Natural killer cell (primary cell): Measurements from ENCODE around the gene MDGA2. TPM values are rescaled to one million over a fixed set of nuclear protein-coding genes. Genes with fewer than 3 reads are reported as not detected.

Source experiments
- ATAC-seq, 3 donors: fragments of 150-1000 bp in 2 of 3; fragments of 200-7000 bp in 1 of 3; cut with Tn5 transposase; 1 replicate in 1 of 3; 2 replicates in 2 of 3; pipeline ENCODE4 v1.10.0; 2021; ENCODE audit warnings: mild to moderate bottlenecking in 2 of 3, moderate library complexity in 2 of 3
- DNase-seq, 2 donors: peaks; one replicate each; pipeline versions ENCODE4 v3.0.0 to v3.0.0-alpha.2; 2013 to 2021; ENCODE audit warnings: mixed read lengths in 1 of 2
- H3K27ac ChIP-seq: one replicate; pipeline ENCODE4 v1.5.1; 2013; ENCODE audit warnings: mild to moderate bottlenecking, low read length
- H3K27me3 ChIP-seq: one replicate; pipeline ENCODE4 v1.6.1; 2013; ENCODE audit warnings: low read length; ENCODE audit not compliant: control insufficient read depth, insufficient read depth
- H3K36me3 ChIP-seq: one replicate; pipeline ENCODE4 v1.6.1; 2013; ENCODE audit warnings: low read length; ENCODE audit not compliant: control insufficient read depth, insufficient read depth
- H3K4me1 ChIP-seq: one replicate; pipeline ENCODE4 v1.6.1; 2013; ENCODE audit warnings: low read length; ENCODE audit not compliant: control insufficient read depth, insufficient read depth
- H3K4me3 ChIP-seq: one replicate; pipeline ENCODE4 v1.5.1; 2013; ENCODE audit warnings: low read length
- H3K9me3 ChIP-seq: one replicate; pipeline ENCODE4 v1.6.1; 2013; ENCODE audit warnings: low read length; ENCODE audit not compliant: control insufficient read depth, insufficient read depth
- H3K27ac Mint-ChIP-seq, 2 donors: one replicate each; pipeline ENCODE4 v1.8.0; 2022; ENCODE audit warnings: mild to moderate bottlenecking in 2 of 2, mixed read lengths in 2 of 2, moderate library complexity in 1 of 2
- H3K27me3 Mint-ChIP-seq, 2 donors: one replicate each; pipeline ENCODE4 v1.8.0; 2022; ENCODE audit warnings: low read depth in 2 of 2, mixed read lengths in 2 of 2
- H3K36me3 Mint-ChIP-seq: one replicate; pipeline ENCODE4 v1.8.0; 2022; ENCODE audit warnings: mixed read lengths
- H3K4me1 Mint-ChIP-seq, 2 donors: one replicate each; pipeline ENCODE4 v1.8.0; 2022; ENCODE audit warnings: mixed read lengths in 2 of 2
- H3K4me3 Mint-ChIP-seq: one replicate; pipeline ENCODE4 v1.8.0; 2022; ENCODE audit warnings: mild to moderate bottlenecking, moderate library complexity, mixed read lengths
- H3K9me3 Mint-ChIP-seq, 2 donors: one replicate each; pipeline ENCODE4 v1.8.0; 2022; ENCODE audit warnings: mixed read lengths in 2 of 2
- CTCF ChIP-seq: fragments of 200-600 bp; IDR thresholded peaks from one replicate; pipeline ENCODE4 v1.8.0; 2022; ENCODE audit warnings: antibody characterized with exemption
- WGBS: methylation state at CpG from one replicate; pipeline ENCODE4 v1.1.7; 2013; ENCODE audit warnings: missing lambda C conversion rate; ENCODE audit not compliant: insufficient coverage; 5-methylcytosine and 5-hydroxymethylcytosine counted together
- intact Hi-C: fragments of 100-400 bp; cut with micrococcal nuclease; formaldehyde crosslinking; loops from one replicate; pipeline ENCODE4 v1.14.2; 2022
- total RNA-seq, 4 donors: library from RNA; stranded (reverse); fragments of 120-200 nt in 1 of 4; gene quantifications; one replicate each; pipeline versions ENCODE4 v1.2.3 to v1.2.4, GENCODE V29; 2013 to 2022

Gene MDGA2
- total RNA-seq, 3 donors from 2014 or later (not counting 1 experiment from before 2014, with no cell fraction given), result not detected

GRCh38 chr14:47507861-47508260 lies 167.5 kb downstream of the MDGA2 start:
- no peak overlapping the region for H3K27ac ChIP-seq
- H3K27me3 Mint-ChIP-seq, result no peaks in the 10 kb centered on the region
- H3K9me3 ChIP-seq, result no peaks in the 10 kb centered on the region
- peaks cover 9 to 33% of the 10 kb centered on the region in 2 donors for H3K9me3 Mint-ChIP-seq
- no peaks in the 10 kb centered on the region for H3K36me3 ChIP-seq
- no peaks in the 10 kb centered on the region for H3K4me1 ChIP-seq
- intact Hi-C loops, result no loop called here
- no peaks in the 10 kb centered on the region for H3K4me1 Mint-ChIP-seq
- DNase-seq (no peak), ATAC-seq (no peak)
- no peaks in the 10 kb centered on the region for H3K27me3 ChIP-seq
- no peak for TF ChIP-seq CTCF
- no peak overlapping the region for H3K4me3 ChIP-seq
- no peak overlapping the region for H3K27ac Mint-ChIP-seq
- no peak overlapping the region for H3K4me3 Mint-ChIP-seq
- H3K36me3 Mint-ChIP-seq, result no peaks in the 10 kb centered on the region
- 72% methylated on average over 2 of the region's 2 CpGs for WGBS

GRCh38 chr14:47500369-47500768 lies 175.0 kb downstream of the MDGA2 start:
- Histone ChIP-seq H3K27ac (no peak overlapping the region), H3K27me3 (no peaks in the 10 kb centered on the region), H3K4me3 (no peak overlapping the region), H3K36me3 (no peaks in the 10 kb centered on the region), H3K9me3 (peaks cover 3% of the 10 kb centered on the region), H3K4me1 (no peaks in the 10 kb centered on the region)
- ATAC-seq (no peak), DNase-seq (no peak)
- Mint-ChIP-seq H3K27me3 (no peaks in the 10 kb centered on the region), H3K4me1 (no peaks in the 10 kb centered on the region), H3K9me3 (peaks cover 3 to 8% of the 10 kb centered on the region in 2 donors), H3K27ac (no peak overlapping the region), H3K4me3 (no peak overlapping the region), H3K36me3 (no peaks in the 10 kb centered on the region)
- intact Hi-C loops, result no loop called here
- WGBS, result no CpG with 5 or more reads among the region's 1 CpG
- TF ChIP-seq CTCF, result no peak

- H3K4me3 Mint-ChIP-seq, result no peak overlapping the region
- Histone ChIP-seq H3K4me3 (no peak overlapping the region), H3K27ac (no peak overlapping the region), H3K36me3 (no peaks in the 10 kb centered on the region), H3K27me3 (no peaks in the 10 kb centered on the region), H3K4me1 (no peaks in the 10 kb centered on the region), H3K9me3 (no peaks in the 10 kb centered on the region)
- H3K27me3 Mint-ChIP-seq, result no peaks in the 10 kb centered on the region
- no peak for TF ChIP-seq CTCF
- no peak overlapping the region for H3K27ac Mint-ChIP-seq
- no peaks in the 10 kb centered on the region for H3K36me3 Mint-ChIP-seq
- DNase-seq (no peak), ATAC-seq (no peak)
- WGBS, result 96% methylated on average over 3 of the region's 4 CpGs
- no peaks in the 10 kb centered on the region for H3K4me1 Mint-ChIP-seq
- peaks cover 10 to 11% of the 10 kb centered on the region in 2 donors for H3K9me3 Mint-ChIP-seq
- intact Hi-C loops, result no loop called here
Observed at GRCh38 chr14:47490766-47491165, 184.6 kb downstream of the MDGA2 start.

- no peaks in the 10 kb centered on the region for H3K4me1 Mint-ChIP-seq
- no peak for TF ChIP-seq CTCF
- no peak overlapping the region for H3K27ac Mint-ChIP-seq
- H3K27me3 Mint-ChIP-seq, result no peaks in the 10 kb centered on the region
- H3K36me3 ChIP-seq, result no peaks in the 10 kb centered on the region
- no peak overlapping the region for H3K27ac ChIP-seq
- peaks cover 10 to 11% of the 10 kb centered on the region in 2 donors for H3K9me3 Mint-ChIP-seq
- H3K4me3 Mint-ChIP-seq, result no peak overlapping the region
- WGBS, result no CpG with 5 or more reads among the region's 3 CpGs
- no peaks in the 10 kb centered on the region for H3K36me3 Mint-ChIP-seq
- no peak overlapping the region for H3K4me3 ChIP-seq
- H3K27me3 ChIP-seq, result no peaks in the 10 kb centered on the region
- ATAC-seq (no peak), DNase-seq (no peak)
- no peaks in the 10 kb centered on the region for H3K9me3 ChIP-seq
- intact Hi-C loops, result no loop called here
- H3K4me1 ChIP-seq, result no peaks in the 10 kb centered on the region
Observed at GRCh38 chr14:47490353-47490752, 185.1 kb downstream of the MDGA2 start.
